Measurements from ENCODE around the gene RASA3.

DNA sequence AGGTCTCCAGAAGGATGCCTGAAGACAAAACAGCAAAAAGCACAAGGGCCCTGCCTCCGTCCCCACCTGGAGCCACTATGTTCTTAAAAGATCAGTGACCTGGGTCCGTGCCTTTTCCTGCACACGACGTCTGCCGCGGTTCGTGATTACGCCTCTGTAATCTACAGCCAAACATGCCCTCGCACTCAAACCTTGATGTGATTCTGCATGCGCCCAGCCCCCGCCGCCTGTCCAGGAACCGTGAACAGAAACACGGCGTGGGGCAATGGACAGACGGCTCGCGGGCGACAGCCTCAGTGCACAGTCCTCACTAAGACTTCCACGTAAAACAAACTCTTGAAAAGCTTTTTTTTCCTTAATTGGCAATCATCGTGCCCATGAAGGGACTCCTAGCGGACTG, 174.1 kb downstream of the RASA3 start:
- TF ChIP-seq GATA3 (IDR thresholded peaks at IDR 0.05; ENCODE audit: low read depth, low read length) (no peak), GATA2 (IDR thresholded peaks at IDR 0.05; ENCODE audit: low read depth, low read length) (no peak)
